Stimulated activated naive CD8-positive, alpha-beta T cell treated with anti-CD3 and anti-CD28 coated beads, Interleukin-15, amount 100 ng/mL, for 72 hours (primary cell): ENCODE results near the gene MICAL3.

Experiments used
- ATAC-seq: fragments of 150-1000 bp; cut with Tn5 transposase; 2 replicates; pipeline ENCODE4 v1.10.0; 2021; ENCODE audit warnings: mild to moderate bottlenecking, moderate library complexity
- DNase-seq, 2 donors: peaks; one replicate each; pipeline ENCODE4 v3.0.0; 2021 to 2022
- H3K27ac Mint-ChIP-seq, 2 donors: one replicate each; pipeline ENCODE4 v1.8.0; 2022; ENCODE audit warnings: mild to moderate bottlenecking in 2 of 2, mixed read lengths in 2 of 2, moderate library complexity in 2 of 2
- H3K27me3 Mint-ChIP-seq: one replicate; pipeline ENCODE4 v1.8.0; 2022; ENCODE audit warnings: mixed read lengths
- H3K4me1 Mint-ChIP-seq: one replicate; pipeline ENCODE4 v1.8.0; 2022; ENCODE audit warnings: mild to moderate bottlenecking, mixed read lengths
- H3K4me3 Mint-ChIP-seq, 2 donors: one replicate each; pipeline ENCODE4 v1.8.0; 2022; ENCODE audit warnings: mild to moderate bottlenecking in 2 of 2, mixed read lengths in 2 of 2, moderate library complexity in 1 of 2
- H3K9me3 Mint-ChIP-seq, 2 donors: one replicate each; pipeline ENCODE4 v1.8.0; 2022; ENCODE audit warnings: mixed read lengths in 2 of 2

MICAL3 gene

DNA sequence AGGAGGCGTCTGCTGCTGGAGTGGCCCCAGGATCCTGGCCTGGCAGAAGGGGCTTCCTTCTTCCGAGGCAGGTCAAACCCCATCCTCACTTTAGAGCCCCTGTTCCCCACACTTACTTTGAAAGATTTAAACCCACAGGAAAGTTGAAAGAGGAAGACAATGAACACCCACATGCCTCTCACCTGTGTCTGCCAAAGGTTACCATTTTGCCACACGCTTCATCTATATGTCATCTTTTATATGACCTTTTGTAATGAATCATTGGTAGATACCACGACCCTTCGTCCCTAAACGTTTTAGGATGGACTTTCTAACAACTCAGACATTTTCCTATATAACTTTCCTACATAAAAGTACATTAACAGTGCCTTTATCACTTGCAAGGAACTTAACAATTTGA, 210.3 kb downstream of the MICAL3 start:
- ATAC-seq (no peak), DNase-seq (no peak)
- H3K27ac Mint-ChIP-seq: no peak overlapping the region
- peaks cover 8% of the 10 kb centered on the region for H3K4me1 Mint-ChIP-seq
- H3K9me3 Mint-ChIP-seq: no peaks in the 10 kb centered on the region
- H3K4me3 Mint-ChIP-seq: no peak overlapping the region
- no peaks in the 10 kb centered on the region for H3K27me3 Mint-ChIP-seq

DNA sequence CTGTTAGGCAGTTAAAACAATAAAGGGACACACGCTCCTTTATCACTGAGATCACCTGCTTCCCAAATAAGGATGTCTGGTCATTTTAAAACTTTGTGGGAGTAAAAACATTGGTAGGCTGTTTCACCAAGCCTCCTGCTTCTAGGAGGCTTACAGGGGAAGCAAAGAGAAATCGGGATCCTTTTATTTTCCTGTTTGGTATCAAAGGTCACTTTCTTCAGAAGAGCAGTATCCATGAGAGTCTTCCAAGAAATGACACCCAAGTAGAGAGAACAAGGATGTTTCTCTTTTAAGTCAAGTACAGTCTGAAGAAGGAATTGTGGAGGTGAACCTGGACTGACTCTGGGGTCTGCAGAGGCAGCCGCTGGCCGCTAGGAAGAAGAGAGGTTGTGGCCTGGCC, 213.2 kb downstream of the MICAL3 start:
- Mint-ChIP-seq H3K4me3 (no peak overlapping the region), H3K9me3 (no peaks in the 10 kb centered on the region), H3K4me1 (peaks cover 8% of the 10 kb centered on the region), H3K27ac (no peak overlapping the region), H3K27me3 (no peaks in the 10 kb centered on the region)
- ATAC-seq: no peak
- DNase-seq: no peak

DNA sequence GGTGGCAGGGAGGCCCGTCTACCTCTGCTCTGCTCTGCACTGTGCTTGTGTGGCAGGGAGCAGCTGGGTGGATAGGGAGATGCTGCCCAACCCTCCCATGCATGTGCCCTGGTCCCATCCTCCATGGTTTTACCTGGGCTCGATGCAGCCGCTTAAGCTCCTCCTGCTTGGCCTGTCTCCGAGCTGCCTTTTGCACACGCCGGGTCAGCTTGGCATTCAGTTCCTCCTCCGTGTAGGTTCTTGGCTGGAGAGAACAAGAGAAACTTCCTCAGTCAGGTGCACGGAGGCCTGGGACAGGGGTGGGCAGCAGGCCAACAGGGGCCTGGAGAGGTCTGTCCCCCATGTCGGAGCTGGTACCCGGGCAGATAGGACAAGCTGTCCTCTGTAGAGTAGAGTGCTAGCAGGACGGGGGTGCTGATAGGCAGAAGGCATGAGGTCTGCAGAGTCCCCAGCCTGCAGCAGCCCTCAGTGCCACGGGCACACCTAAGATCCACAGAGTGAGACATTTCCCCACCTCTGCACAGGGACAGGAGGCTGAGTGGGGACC, 213.7 kb downstream of the MICAL3 start:
- no peaks in the 10 kb centered on the region for H3K27me3 Mint-ChIP-seq
- DNase-seq (no peak), ATAC-seq (no peak)
- H3K9me3 Mint-ChIP-seq: no peaks in the 10 kb centered on the region
- no peak overlapping the region for H3K4me3 Mint-ChIP-seq
- peaks cover 8% of the 10 kb centered on the region for H3K4me1 Mint-ChIP-seq
- no peak overlapping the region for H3K27ac Mint-ChIP-seq

DNA sequence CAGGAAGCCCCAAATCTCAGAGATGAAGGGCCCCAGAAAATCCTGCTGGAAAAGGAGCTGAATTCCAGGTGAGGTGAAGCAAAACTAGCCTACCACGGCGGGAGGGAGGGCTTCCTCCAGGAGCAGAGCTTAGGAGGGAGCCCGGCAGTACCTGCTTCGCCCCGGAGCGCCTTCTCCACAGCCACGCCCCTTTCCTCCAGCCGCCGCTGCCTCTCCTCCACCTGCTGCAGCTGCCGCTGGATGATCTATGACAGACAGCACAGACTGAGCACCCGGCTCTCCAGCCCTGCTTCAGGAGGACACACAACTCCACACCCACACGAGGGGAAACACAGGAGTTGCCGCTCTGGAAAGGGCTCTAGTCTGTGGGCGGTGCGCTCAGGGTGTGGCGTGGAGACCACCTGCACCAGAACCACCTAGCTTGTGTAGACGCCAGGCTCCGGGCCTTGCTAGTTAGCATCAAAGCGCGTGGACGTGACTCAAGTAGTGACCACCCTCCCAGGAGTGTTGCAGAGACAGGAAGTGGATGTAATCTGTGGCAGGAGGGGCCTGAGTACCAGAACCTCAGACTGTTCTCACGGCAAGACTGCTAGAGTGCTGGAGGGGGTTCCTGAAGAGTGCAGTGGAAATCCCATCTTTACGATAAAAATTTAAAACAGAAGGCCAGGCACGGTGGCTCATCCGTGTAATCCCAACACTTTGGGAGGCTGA, 215.5 kb downstream of the MICAL3 start:
- H3K27ac Mint-ChIP-seq: no peak overlapping the region
- H3K4me3 Mint-ChIP-seq: no peak overlapping the region
- H3K4me1 Mint-ChIP-seq: no peaks in the 10 kb centered on the region
- ATAC-seq (no peak), DNase-seq (no peak)
- no peaks in the 10 kb centered on the region for H3K27me3 Mint-ChIP-seq
- H3K9me3 Mint-ChIP-seq: no peaks in the 10 kb centered on the region

DNA sequence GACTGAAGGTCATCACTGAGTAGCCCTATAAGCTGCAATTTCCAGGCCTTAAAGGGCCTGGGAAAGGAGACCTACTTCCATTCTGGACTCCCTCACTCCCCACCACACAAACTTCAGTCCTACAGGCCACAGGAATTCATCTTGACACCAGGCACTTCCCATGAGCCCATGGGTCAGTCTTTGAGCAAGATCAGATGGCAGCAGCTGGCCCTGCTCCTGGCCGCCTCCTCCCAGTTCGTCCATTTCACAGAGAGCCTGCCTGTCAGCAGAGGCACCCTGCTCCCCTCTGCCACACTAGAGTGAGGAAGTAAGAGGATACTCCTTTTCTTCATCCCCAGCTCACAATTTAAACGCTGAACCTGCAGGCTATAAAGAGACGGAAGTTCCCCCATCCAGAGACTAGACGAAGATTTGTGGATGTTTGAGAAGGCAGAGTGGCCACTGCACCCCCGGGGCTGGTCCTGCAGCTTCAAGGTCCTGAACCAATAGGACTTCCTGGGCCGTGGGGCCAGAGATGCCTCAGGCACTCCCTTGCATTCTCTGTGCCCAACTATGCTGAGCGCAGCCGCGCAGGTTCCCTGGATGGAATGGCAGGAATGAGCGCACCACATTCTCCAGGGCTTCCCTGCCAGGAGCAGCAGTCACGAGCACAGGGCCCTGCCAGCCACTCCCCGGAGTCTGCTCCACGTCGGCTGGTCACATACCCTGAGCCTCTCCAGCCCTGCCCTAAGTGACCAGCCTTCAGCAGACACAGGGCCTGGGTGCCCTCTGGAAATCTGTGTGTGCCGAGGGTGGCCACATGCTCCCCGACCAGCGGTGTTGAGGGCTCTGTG, 216.6 kb downstream of the MICAL3 start:
- Mint-ChIP-seq H3K9me3 (no peaks in the 10 kb centered on the region), H3K4me1 (no peaks in the 10 kb centered on the region), H3K27me3 (no peaks in the 10 kb centered on the region), H3K27ac (peak overlapping the region; percentile 50 to 87), H3K4me3 (no peak overlapping the region)
- no peak for ATAC-seq
- DNase-seq: no peak

DNA sequence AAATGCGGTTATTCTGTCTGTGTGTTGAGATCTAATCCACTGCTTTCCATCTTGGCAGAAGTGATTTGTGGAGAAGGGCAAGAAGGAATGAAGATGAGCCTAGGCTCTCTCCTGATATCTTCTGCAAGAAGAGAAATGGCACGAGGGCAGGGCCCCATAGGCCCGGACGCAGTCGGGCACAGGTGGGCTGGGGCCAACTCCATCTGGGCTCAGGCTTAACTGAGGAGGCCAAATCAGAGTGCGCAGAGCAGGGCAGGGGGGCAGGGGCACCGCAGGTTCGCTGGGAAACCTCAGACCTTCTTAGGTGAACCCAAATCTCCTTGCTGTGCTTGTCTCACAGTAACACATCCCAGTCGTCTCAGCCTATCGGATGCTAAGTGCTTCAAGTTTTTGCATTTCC, 217.3 kb downstream of the MICAL3 start:
- no peak overlapping the region for H3K4me3 Mint-ChIP-seq
- no peak overlapping the region for H3K27ac Mint-ChIP-seq
- H3K9me3 Mint-ChIP-seq: no peaks in the 10 kb centered on the region
- no peak for ATAC-seq
- no peaks in the 10 kb centered on the region for H3K27me3 Mint-ChIP-seq
- H3K4me1 Mint-ChIP-seq: no peaks in the 10 kb centered on the region
- no peak for DNase-seq

DNA sequence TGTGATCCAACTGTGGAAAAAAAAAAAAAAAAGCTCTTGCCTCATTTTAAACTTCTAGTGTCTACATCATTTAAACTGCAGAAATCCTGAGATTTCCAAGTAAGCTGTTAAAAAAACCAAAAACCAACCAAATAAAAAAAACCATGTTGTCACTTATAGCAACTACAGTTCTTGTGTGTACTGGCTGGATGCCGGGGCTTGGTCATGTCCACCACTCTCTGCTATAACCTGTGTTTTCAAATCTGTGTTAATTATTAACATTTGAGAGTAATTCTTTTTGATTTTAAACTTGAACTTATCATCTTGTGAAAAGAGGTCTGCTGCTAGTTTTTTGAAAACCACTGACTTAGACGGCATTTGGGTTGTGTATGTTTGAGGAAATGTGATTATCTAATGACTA, 217.9 kb downstream of the MICAL3 start:
- Mint-ChIP-seq H3K9me3 (no peaks in the 10 kb centered on the region), H3K4me1 (no peaks in the 10 kb centered on the region), H3K27ac (no peak overlapping the region), H3K27me3 (no peaks in the 10 kb centered on the region), H3K4me3 (no peak overlapping the region)
- ATAC-seq (no peak), DNase-seq (no peak)

DNA sequence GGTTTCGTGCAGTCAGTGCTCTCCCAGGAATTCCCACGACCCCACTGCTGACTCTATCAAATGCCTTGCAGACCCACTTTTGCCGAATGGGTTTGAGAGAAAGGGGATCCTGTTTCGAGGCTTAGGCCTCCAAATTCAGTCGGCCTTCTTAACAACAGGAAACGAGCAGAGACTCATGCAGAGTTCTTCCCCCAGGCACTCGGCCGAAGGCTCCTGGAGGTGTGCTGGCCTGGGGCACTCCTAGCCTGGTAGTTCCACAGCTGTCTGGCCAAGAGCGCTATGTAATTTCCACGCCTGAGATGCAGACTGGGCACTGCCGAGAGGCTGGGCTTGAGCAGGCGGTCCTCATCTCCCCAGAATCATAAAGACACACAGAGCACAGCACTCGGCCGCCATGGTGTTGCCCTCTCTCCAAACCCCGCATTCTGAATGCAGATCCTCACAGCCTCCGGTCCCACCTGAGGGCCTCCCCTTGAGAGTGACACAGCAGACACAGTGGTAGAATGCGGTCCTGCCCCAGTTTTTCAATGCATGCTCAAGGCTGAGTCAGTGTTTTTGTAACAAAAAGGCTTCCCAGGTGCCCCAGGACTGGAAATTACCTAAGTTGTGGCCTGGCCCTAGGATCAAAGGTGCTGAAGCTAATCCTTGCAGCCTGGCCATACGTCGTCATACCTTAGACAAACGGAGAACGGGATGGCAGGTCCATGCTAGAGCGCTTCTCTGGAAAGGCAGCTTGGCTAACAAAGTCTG, 219.9 kb downstream of the MICAL3 start:
- no peaks in the 10 kb centered on the region for H3K27me3 Mint-ChIP-seq
- no peaks in the 10 kb centered on the region for H3K4me1 Mint-ChIP-seq
- DNase-seq (no peak), ATAC-seq (no peak)
- H3K27ac Mint-ChIP-seq: no peak overlapping the region
- no peaks in the 10 kb centered on the region for H3K9me3 Mint-ChIP-seq
- no peak overlapping the region for H3K4me3 Mint-ChIP-seq

DNA sequence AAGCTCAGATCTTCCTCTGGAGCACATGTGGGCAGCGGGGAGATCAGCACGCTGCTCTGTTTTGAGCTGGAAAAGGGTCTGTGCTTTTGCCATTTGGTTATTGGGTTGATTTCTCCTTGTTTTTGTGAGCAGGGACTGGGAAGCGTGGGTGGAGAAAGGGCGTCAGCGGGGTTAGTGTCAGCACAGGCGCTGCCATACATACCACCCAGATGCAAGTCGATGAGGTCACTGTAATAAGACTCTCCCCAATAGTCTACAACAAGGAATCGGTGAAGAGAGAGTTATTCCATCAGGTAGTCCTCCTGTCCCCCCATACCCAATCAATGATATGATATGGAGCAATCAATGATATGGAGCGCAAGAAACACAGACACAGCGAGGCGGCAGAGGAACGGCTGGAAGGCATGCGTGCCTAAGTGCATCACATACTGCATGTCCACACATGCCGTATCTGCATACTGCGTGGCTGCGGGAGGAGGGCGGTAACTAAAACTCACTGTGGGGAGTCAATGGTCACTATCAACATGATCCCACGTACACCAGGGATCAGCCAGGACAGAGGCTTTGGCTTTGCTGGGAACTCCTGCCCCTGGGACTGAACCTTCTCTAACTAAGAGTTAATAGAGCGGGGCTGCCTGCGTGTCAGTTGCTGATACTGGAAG, 220.6 kb downstream of the MICAL3 start:
- no peak for ATAC-seq
- Mint-ChIP-seq H3K27ac (no peak overlapping the region), H3K27me3 (no peaks in the 10 kb centered on the region), H3K9me3 (no peaks in the 10 kb centered on the region), H3K4me3 (no peak overlapping the region), H3K4me1 (no peaks in the 10 kb centered on the region)
- no peak for DNase-seq

DNA sequence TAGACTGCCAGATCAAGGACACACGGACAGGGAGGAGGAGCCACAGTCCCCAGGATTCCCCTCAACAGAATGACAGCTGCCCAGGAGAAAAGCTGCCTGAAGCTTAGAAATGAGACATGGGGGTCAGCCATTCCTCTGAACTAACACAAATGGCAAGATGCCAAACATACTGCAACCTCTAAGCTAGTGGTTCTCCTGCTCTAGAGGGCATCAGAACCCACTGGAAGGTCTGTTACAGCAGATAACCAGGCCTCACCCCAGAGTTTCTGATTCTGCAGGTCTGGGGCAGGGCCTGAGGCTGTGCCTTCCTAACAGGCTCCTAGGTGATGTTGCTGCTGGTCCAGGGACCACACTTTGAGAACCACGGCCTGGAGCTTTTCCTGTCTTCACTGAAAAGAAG, 221.5 kb downstream of the MICAL3 start:
- no peak overlapping the region for H3K4me3 Mint-ChIP-seq
- ATAC-seq (no peak), DNase-seq (no peak)
- H3K4me1 Mint-ChIP-seq: peaks cover 7% of the 10 kb centered on the region
- no peaks in the 10 kb centered on the region for H3K9me3 Mint-ChIP-seq
- H3K27ac Mint-ChIP-seq: peak overlapping the region in 1 of 2 donors; percentile 69
- no peaks in the 10 kb centered on the region for H3K27me3 Mint-ChIP-seq

DNA sequence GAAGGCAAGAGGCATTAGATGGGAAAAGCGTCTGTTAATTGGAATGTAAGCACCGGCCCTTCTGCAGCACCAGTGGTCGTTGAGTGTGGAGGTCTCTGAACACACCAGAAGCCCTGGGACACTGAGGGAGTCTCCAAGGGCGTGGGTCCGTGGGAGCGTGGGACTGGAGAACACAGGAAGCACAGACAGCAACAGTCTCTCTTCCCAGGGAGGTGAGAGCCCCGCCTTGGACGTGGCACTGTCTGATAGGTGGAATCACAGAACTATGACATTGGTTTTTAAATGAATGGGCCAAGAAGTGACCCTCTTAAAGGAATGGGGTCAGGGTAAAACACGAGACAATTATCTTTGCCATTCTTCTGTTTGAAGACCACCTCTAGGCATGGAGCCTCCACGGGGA, 221.9 kb downstream of the MICAL3 start:
- Mint-ChIP-seq H3K4me1 (peaks cover 7% of the 10 kb centered on the region), H3K9me3 (no peaks in the 10 kb centered on the region), H3K4me3 (no peak overlapping the region), H3K27ac (no peak overlapping the region), H3K27me3 (no peaks in the 10 kb centered on the region)
- ATAC-seq (no peak), DNase-seq (no peak)

DNA sequence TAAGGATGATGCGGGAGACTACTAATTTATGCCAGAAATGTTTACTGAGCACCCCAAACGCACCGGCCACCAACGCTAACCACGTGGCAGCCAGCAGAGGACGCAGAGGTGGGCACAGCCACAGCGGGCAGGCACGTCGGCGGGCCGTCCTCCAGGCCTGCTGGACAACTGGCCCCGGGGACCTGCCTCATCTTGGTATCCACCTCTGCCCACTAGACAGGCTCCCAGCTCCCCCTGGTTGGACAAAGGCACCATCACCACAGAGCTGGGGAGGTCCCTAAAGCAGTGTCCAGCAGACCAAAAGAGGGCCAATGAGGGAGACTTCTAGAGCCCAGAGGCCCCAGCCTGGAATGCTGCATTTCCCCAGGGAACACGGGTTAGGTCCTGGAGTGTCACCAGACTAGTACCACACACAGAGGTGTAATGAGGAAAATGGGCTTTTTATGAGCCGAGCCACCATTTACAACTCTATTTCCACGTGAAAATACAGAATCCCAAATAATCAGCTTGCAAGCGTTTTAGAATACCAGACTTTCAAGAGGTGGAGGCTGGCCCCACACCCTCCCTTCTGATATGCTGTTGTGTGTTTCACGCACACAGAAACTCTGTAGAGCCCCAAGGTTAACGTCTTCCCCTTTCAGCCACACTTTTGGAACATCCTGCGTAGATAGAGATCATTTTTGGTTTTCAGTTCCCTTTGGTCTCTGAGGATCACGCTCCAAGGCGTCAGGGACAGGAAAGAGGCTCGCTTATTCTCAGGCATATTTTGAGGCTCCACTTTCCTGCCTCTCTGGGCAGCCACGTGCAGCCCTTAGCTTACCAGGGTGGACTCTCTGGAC, 226.4 kb downstream of the MICAL3 start:
- Mint-ChIP-seq H3K4me1 (peaks cover 11% of the 10 kb centered on the region), H3K4me3 (no peak overlapping the region), H3K27me3 (no peaks in the 10 kb centered on the region), H3K9me3 (no peaks in the 10 kb centered on the region), H3K27ac (peak overlapping the region in 1 of 2 donors; percentile 25)
- DNase-seq (no peak), ATAC-seq (peak; percentile 89)

DNA sequence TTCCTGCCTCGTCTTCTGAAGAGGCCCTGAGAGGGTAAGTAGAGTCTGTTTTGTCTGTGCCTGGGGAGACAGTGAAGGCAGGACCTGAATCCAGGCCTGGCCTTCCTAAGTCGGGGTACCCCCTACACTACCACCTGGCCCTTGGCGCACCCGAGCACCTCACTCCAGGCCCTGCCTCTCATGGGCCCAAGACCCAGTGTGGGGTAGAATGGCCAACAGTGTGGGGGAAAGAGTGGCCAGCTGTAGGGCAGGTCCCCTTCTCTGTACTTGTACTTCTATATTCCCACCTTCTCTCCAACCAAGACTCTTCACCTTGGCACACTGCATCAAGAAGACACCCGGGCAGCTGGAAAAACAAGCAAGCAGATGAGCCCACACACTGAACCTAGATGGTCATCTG, 227.7 kb downstream of the MICAL3 start:
- peak overlapping the region in 1 of 2 donors; percentile 79 for H3K27ac Mint-ChIP-seq

DNA sequence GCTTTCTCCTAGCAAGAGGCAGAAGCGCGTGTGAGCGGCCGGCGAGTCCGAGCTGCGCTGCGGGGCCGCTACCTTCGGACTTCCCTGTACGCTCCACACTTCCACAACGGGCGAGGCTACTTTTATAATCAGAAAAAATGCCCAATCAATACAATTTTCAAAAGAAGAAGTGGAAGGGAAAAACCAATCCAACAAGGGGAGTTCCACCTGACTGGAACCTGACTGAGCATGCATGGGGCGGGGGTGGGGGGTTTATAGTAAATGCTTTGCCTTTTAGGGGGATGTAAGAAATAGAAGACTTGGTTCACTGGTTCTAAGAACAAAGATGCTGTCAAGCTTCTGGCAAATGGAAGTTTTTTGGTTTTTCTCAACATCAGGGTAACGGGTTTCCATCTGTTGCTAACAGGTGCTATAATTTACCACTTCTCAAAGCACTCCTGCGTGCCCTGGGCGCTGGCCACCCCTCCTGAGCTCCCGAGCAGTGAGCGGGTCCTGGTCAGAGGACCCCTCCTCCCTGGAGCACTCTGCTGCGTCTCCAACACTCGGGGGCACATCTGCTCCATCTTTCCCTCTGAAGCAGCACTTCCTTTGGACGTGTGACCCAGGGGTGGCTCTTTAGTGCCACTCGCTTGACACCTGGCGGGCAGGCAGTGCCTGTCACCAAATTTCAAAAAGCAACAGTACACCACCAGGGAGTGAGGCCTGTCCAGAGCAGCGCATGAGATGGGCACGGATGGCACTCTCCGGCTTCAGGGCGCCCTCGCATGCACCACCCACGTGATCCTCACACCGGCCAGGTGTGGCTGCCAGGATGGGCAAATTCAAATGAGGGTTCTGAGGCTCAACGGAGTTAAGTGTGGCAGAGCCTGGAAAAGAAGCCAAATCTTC, 228.5 kb downstream of the MICAL3 start:
- no peak overlapping the region for H3K27ac Mint-ChIP-seq
- ATAC-seq (no peak), DNase-seq (no peak)
- no peaks in the 10 kb centered on the region for H3K27me3 Mint-ChIP-seq
- no peaks in the 10 kb centered on the region for H3K9me3 Mint-ChIP-seq
- H3K4me3 Mint-ChIP-seq: no peak overlapping the region
- H3K4me1 Mint-ChIP-seq: peaks cover 11% of the 10 kb centered on the region

More for the DNA sequence above, 227.7 kb downstream of the MICAL3 start:
- Mint-ChIP-seq H3K4me1 (peaks cover 11% of the 10 kb centered on the region), H3K27me3 (no peaks in the 10 kb centered on the region), H3K4me3 (no peak overlapping the region), H3K9me3 (no peaks in the 10 kb centered on the region)
- no peak for DNase-seq
- ATAC-seq: no peak
